HG03575 (cell line): Measurements from ENCODE around the gene RIMBP2.

Source experiments
- ATAC-seq: cut with Tn5 transposase; IDR thresholded peaks from one replicate; pipeline ENCODE4 v1.9.1; 2021; ENCODE audit not compliant: unreplicated experiment, insufficient number of reproducible peaks, low FRiP score; ENCODE audit errors: extremely low read depth

The RIMBP2 gene

DNA sequence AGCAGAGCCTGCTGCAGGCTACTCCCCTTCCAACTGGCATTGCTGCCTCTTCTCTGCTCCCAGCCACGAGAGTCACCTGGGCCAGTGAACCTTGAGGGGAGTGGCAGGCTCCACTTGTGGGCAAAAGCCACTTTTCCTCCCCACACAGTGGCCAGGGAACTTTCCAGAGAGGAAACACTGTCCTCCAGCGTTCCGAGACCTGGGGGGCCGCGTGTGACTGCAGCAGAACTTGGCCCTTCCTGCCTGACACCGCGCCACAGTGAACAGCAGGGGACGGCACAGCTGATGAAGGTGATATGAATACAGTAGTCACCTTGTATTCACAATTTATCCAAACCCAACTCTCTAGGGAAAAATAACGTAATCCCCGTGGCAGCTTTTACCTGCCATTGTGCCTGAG is 263.6 kb downstream of the RIMBP2 start:
- no peak for ATAC-seq

DNA sequence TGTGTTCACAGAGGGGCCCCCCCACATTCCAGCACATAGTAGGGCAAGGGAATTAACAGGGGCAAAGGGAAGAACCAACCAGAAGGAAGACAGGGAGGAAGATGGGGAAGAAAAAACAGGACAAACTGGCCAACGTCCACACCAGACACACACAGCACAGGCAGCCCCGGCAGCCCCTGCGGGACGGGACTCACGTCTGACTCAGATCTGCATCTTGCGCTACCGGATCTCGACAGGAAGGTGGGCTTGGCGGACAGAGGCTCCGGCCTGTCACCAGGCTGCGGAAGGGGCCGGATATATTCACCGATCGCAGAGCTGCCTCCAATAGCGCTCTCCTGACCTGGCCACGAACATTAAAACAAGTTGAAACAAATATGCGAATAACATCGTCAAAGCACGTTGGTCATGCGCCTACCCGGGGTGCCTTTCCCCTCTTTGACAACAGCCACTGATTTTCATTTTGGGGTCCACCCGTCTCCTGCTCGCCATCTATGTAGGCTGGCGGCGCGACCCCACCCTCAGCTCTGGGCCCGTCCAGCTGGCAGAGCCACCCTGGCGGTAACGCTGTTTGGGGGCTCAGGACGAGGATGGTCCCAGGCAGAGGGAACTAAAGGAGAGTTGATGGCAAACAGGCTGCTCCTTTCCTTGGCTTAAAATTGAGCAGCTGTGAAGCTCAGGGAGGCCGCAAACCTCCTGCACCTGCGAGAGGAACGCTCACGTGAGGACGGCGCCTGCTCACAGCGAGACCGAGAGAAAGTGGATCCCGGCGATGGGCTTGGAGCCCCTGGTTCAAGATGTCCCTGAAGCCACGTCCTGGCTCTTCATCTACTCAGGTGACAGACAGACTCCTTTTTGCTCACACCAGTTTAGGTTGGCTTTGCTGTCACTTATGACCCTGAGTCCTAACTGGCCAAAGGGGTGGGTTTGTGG is 264.8 kb downstream of the RIMBP2 start:
- no peak for ATAC-seq

DNA sequence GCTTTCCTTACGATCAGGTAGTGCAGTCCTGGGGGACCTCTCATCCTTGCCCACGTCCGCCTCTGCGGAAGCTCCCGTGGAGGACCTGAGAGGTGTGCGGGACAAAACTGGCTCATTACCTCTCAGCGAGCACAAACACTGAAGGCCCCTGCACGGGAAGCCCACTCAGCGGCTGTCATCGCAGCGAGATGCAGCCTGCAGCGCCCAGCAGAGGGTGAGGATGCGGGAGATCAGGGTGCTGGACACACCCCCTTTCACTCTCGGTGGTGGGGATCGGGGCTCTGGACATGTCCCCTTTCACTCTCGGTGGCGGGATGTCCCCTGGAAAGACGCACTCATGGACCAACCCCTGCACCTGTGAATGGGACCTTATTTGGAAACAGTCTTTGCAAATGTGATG is 266.8 kb downstream of the RIMBP2 start:
- ATAC-seq = no peak

DNA sequence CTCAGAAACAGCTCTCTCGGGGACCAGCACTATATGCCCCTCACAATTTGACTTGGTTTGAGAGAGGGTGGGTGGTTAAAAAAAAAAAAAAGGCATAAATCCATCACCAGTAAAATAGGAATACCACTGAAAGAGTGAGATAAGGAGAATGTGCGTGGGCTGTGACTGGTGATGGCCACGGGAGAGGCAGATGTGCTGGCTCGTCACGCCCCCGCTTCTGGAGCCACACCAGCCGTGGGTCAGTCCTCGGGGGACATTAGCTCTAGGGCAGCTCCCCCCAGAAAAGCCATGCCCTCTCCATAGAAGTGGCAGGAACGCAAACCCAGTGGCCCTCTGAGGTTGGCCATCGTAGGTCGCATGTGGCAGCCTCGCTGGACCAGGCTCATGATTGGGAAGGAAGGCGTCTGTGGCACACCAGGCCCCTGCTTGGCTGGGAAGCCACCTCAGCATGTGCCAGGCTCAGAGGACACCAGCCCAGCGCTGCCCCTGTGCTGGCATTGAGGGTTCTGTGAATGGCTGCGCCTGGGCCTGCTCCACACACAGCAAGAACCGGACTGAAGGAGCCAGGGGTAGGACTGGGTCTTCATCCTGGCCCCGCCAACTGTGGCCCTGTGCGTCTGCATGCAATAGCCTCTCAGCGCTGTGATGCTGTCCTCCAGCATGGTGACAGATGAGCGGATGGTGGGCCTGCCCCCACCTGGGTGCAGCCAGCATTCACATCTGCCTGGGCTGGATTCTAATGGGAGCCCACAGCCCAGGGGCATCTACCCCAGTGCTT is 267.9 kb downstream of the RIMBP2 start:
- no peak for ATAC-seq

DNA sequence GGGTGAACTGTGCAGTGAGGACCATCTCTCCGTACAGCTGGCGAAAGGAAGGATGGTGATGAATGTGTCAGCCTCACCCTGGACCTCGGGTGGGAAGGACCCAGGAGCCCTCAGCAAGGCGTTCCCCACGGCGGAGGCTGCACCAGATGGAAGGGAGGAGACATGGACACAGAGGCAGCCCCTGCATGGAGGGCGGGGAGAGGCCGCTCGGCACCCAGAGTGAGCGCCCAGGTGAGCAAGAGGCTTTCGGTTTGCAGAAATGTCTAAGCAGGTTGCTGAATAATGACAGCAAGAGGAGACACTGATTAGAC is 268.5 kb downstream of the RIMBP2 start:
- no peak for ATAC-seq

DNA sequence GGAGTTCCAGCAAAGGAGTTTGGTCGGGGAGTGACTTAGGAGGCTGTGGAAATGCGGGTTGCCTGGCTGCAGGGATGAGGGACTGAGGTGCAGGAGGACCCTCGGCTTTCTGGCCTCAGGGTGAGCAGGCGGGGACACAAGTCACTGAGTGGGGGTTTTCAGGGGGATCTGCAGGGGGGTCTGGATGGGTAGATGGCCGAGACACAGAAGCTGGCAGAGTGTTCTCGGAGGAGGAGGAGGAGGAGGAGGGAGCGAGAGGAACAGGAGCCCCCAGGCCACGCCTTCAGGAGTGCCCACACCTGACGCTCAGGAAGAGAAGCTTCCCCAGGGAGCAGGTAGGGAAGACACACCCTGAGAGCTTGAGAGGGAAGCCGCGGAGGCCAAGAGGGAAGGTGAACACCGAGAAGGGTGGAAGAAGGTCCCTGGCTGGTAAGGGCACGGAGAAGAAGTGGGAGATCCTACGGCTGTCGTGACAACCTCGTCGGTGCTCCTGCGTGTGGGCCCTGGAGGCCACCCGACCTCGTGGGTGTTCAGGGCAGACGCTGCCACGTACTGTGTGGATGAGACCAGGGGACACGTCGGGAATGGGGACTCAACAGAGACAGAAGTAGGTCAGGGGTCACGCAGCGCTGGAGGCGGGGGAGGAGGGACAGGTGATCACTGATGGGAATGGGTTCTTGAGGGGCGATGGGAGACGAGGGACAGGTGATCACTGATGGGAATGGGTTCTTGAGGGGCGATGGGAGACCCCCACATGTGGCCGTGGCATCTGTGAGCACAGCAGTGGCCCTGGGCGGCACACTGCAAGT is 269.0 kb downstream of the RIMBP2 start:
- ATAC-seq = no peak

DNA sequence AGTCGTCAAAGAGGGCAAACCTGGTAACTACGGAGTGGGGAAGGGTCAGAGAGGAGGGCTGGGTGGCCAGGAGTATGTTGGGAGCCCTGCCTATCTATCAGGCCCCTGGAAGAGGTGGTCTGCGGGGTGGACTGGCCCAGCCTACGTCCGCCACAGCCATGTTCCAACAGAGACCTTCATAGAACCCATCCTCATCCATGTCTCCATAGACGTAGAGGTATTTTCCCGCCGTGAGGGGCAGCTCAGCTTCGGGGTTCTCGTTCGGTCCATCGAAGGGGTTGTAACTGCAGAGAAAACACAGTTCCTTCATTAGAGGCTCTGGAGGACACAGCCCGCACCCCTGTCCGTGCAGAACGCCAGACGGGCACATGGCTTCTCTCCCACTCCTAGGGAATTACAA is 271.1 kb downstream of the RIMBP2 start:
- no peak for ATAC-seq

DNA sequence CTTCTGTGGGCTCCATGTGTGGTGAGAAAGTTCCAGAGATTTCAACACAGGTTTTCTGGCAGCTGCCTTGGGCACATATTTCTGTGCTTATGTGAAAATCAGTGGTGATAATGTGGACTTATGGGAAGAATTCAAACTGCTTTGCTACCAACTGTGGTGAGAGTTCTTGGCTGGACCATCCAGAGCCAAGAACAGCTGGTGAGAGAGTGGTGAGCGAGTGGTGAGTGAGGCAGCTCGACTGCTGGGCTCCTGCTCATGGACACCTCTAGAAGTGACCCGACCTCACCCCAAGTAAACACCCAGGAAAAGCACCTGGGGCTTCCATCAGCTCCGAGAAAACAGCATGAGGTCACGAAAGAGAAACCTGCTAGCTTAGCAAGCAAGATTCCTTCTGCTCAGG is 272.0 kb downstream of the RIMBP2 start:
- ATAC-seq = no peak

DNA sequence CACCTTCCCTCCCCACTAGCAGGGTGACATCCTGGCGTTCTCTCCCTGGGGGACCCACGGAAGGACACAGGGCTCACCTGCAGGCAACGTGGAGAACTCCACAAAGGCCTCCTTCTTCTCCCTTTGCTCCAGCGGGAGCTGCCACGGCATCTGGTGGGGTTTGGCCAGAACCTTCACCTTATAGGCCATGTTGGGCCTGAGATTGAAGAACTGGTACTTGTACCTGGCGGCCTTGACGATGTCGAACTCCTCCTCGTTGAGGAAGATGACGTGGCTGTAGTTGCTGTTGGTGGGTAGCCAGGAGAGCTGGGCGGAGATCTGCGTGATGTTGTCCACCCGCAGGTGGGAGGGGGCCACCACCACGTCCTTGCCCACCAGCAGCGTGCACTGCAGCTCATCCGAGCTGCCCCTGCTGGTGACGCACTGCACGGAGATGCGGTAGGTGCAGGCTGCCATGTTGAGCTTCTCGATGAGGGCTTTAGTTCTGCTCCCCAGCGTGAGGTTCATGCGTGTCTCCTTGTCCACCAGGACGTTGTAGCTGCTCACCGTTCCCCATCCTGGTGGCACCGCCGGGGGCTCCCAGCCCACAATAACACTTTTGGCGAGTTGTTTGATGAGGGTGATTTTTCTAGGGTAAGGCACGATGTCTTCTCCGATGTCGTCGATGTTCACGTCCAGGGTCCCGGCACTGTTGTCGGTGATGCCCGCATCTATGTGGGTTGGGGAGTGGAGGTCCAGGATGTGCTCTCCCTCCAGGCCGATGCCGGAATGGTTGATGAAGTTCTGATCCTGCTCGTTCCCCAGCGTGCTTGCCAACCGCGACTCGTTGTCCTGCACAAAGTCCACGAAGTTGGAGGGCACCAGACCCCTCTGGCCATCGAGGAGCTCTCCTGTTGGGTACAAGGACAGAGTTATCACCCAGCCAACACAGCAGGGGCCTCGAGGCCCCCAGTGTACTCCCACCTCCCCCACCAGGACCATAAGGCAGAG is 274.0 kb downstream of the RIMBP2 start:
- ATAC-seq = no peak

DNA sequence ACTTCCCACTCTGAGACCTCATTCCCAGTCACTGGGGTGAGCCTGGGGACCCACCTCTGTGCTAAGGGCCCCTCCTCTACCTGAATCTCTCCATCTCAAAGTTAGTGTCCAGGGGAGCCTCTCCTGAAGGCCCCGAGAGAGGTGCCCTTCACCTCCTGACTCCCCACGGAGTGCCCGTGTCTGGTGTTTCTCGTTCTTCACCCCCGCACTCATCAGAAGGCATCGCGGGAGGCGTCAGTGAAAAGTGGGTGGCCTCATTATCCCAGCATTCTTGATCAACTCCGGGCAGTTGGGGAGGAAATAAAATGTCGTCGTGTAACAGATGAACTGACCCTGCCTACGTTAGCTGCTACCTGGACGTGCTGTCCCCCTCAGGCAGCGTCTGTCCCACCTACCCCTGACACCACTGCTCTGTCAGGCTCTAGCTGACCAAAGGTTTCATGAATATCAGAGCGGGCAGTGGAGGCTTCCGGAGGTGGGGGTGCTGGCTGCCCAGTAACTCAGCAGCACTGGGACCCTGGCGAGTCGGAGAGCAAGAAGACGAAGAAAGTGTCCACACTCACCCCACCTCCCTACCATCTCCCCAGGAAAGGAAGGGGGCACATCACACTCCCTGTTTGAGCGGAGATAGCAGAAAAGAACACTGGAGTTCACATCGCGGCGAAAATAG is 275.6 kb downstream of the RIMBP2 start:
- ATAC-seq = no peak

DNA sequence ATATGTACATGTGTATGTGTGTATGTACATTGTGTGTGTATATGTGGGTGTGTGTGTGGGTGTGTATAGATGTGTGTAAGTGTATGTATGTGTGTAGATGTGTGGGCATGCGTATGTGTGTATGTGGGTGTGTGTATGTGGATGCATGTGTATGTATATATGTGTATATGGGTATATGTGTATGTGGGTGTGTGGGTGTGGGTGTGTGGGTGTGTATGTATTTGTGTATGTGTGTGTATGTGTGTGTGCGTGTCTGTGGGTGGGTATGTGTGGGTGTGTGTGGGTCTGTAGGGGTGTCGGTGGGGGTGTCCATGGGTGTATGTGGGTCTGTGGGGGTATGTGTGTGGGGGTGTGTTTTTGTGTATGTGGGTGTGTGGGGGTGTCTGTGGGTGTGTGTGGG is 276.8 kb downstream of the RIMBP2 start:
- no peak for ATAC-seq

DNA sequence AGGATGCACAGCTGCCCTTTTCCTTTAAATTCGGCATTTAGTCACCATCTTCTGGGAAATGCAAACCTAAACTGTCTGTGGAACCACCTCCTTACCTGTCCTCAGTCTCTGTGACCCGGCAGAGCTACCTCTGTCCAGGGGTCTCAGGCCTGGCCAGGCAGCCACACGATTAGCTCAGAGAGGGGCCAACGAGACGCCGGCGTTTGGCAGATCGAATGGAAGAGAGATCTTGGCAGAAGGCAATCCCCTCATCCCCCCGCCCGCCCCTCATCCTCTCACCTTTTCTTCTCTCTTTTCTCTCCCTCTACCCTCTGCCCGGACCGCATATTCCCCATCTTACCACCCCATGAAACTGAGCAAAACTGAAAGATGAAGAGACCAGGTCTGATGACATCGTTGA is 277.4 kb downstream of the RIMBP2 start:
- no peak for ATAC-seq

DNA sequence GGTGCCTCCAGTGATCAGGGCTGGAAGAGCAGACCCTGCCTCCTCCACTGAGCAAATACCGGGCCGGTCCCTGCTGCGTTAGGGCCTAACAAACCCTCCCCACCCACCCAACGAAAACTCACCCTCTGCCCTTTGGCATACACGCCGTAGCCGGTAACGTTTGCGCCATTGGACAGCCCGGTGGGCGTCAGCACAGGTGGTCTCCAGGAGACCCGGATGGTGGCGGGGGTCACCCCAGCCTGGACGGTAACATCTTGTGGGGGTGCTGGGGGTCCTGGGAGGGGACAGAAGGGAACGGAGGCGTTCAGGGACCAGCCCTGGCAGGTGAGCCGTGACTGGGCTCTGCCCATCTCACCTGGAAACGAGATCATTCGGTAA is 277.9 kb downstream of the RIMBP2 start:
- ATAC-seq = no peak

DNA sequence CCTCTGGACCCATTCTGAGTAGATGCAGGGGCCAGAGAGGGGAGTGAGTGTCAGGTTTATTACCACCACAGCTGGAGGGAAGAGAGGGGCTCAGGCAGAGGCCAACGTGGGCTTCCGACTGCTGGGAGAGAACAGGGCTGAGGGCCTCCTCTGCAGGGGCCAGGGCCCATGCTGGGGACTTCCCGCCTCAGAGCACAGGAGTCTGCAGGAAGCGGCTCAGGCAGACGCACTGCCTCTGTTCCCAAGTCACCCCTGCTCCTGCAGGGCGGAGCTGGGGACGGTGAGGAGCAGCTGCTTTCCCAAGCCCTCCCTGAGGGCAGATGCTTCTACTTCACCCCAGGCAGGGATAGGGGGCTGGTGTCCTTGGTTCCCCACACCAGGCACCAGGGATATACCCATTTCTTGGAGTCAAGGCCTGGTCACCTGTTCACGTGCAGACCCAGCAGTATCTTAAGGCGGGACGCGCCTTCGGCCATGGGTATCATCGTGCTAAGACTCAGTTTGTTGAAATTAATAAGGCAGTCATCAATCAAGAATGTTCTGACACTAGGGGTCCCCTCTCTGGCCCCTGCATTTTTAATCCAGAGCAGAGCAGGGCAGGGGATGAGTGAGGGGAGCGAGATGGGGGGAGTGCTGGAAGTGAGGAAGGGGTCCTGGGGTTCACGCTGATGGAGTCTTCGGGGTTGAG is 278.4 kb downstream of the RIMBP2 start:
- ATAC-seq = no peak

DNA sequence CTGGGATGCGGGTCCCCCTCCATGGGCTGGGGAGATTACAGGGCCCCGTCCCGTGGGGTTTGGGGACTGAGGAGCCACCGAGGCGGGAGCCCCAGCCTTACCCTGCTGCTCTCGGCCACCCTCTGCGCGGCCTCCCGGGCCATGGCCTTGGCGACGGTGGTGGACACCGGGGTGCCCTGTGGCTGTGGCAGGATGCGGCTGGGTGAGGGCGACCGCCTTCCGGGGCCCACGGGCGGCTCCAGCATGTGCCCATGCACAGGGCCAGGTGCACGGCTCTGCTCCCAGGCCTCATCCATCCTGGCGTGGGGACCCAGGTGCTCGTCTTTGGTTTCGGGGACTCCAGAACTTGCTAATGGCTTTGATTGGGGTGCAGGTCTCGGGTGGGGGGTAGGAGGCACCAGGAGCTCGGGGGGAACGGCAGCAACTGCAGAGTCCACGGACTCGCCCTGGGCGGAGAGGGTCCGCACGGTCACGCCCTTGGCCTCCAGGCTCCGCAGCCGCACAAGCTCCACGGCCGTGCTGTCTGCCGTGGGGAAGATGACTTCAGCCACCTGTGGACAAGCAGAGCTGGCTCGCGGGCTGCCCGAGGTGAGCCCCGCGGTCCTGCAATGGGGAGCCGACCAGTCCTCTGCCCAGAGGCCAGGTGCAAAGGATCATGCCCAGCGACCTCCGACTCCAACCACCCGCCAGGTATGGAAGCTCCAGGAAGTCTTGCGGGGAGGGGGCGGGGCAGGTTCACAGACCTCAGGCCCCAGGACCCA is 279.2 kb downstream of the RIMBP2 start:
- ATAC-seq = no peak

DNA sequence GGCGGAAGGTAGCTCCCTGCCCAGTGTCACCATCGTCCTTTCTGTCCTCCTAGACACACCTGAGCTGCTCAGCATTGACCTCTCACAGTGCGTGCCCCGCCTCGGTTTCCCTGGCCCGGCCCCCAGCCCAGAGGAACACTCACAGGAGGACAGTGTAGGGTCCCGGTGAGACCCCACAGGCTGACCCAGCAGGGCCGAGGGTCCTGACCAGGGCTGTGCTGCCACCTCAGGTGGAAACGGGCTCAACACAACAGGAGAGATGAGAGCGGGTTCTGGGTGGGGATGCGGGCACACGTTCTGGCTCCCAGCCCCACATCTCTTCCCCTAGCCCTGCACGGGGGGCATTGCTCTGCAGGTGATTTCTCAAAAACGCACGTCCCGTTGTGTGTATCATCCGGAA is 280.3 kb downstream of the RIMBP2 start:
- ATAC-seq = no peak

DNA sequence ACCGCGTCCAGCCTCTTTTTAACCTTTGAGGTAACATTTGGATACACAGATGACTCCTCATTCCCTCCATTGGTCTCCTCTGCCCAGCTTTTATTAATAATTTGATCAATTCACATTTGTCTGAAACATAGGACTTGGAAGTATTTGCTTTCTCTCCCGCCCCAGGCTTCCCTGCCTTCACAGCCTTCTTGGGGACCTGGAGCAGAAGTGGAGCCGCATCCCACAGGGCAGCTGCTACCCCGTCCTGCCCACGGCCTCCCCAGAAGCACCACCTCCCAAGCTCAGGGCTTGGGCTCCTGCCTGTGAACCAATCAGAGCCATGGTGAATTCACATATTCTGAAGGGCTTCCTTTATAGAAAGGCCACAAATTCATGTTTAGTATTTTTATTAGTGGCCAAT is 280.8 kb downstream of the RIMBP2 start:
- ATAC-seq = no peak
